ENCODE results near the gene ARHGAP5. TPM values are rescaled to one million over a fixed set of nuclear protein-coding genes. Genes with fewer than 3 reads are reported as not detected.
A peak's percentile ranks its signal among the peaks of the same experiment; 100 is the strongest.

Gene ARHGAP5
- total RNA-seq, 1 experiment from 2014 or later: 66.9 TPM

GRCh38 chr14:32183151-32184058 lies 106.3 kb downstream of the ARHGAP5 start:
- no peak for DNase-seq (ENCODE audit: low read depth)

DNA sequence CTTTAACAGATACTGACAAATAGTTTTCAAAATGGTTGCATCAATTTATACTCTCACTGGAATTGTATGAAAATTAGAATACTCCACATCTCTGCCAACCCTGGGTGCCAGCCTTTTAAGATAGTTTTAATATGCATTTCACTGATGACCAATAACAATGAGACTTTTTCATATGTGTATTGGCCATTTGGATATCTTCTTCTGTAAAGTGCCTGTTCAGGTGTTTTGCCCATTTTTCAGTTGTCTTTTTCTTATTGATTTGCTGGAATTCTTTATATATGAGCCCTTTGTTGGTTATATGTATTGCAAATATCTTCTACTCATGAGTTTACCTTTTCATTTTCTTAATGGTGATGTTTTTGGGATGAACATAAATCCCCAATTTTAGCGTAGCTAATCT lies 108.0 kb downstream of the ARHGAP5 start:
- no peak for DNase-seq (ENCODE audit: low read depth)

- DNase-seq (ENCODE audit: low read depth): no peak
These were observed 109.1 kb downstream of the ARHGAP5 start for GRCh38 chr14:32186248-32186647.

DNA sequence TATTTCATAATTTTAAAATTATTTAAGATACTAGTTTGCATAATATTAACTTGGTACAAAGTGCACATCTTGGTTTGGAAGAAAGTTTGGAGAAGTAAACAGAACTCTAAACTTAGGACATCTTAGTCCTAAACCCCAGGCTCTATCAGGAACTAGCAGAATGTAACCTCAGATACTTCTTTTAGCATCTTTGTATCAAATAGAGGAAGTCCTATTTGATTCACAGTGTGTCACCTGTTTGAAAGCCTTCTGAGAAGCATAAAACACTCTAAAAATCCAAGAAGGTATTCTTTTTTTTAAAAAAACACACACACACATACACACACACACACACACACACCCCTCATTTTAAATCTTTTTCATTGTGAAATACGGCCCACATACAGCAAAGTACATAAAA lies 112.7 kb downstream of the ARHGAP5 start:
- no peak for DNase-seq (ENCODE audit: low read depth)

GRCh38 chr14:32190673-32191072 lies 113.6 kb downstream of the ARHGAP5 start:
- no peak for DNase-seq (ENCODE audit: low read depth)

DNA sequence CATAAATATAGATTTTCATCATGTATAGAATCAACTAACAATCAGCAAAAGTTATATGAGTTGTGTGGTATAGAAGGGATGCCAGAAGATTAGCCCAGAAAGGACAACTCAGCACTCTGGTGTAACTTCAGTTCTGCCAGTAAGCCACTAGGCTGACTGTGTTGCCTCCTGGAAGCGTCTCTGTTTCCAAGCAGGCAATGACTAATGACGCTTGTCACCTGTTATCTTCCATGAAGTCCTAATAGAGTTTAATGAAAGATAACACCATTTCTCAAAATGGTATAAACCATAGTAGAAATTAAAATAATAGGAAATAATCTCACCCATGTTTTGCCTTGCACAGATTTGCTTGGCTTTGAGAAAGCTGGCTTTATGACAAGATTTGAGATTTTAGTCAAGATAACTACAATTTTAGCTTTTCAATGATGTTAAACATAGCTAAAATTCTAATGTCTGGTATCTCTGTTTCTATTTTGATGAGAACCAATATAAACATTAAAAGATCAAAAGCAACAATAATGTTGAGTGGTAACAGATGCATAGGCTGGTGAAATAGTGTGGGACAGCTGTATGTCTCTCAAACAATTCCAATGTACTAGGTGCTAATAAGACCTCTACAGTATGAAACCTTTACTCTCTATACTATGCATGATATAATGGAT lies 115.7 kb downstream of the ARHGAP5 start:
- DNase-seq (ENCODE audit: low read depth): no peak

DNA sequence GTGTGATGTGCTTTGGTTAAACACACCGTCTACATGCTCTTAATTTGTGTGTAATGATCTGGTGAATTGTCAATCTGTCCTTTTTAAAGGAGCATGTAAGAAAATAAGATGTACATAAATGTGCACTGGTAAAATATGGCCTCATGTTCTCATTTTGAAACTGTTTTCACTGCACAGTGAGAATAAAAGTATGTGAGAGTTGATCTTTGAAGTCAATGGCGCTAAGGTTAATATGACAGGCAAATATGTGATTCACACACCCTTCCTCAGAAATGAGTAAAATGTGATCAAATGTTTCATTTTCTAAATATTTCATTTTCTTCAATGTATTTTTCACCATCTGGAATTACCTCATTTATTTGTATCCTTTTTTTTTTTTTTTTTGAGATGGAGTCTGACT lies 116.4 kb downstream of the ARHGAP5 start:
- no peak for DNase-seq (ENCODE audit: low read depth)

GRCh38 chr14:32195636-32196035 lies 118.5 kb downstream of the ARHGAP5 start:
- no peak for DNase-seq (ENCODE audit: low read depth)

DNA sequence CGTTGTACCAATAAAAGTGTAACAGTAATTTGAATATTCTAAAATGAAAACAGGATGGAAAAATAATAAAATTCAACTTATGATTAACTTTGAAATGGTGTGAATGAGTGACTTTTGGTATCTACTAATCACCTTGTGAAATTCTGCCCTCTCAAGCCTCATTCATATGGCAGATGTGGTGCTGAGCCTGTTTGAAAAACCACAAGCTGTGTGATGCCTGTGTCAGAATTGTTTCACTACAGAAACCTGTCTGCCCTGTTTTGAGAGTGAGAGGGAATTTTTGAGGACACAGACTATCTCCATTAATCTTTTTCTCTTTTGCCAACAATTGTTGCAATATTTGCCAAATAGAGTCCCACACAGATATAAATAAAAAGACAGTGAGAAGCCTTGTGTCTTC lies 120.8 kb downstream of the ARHGAP5 start:
- DNase-seq (ENCODE audit: low read depth): no peak

- DNase-seq (ENCODE audit: low read depth): no peak
These were observed 123.5 kb downstream of the ARHGAP5 start for GRCh38 chr14:32200368-32201192.

DNA sequence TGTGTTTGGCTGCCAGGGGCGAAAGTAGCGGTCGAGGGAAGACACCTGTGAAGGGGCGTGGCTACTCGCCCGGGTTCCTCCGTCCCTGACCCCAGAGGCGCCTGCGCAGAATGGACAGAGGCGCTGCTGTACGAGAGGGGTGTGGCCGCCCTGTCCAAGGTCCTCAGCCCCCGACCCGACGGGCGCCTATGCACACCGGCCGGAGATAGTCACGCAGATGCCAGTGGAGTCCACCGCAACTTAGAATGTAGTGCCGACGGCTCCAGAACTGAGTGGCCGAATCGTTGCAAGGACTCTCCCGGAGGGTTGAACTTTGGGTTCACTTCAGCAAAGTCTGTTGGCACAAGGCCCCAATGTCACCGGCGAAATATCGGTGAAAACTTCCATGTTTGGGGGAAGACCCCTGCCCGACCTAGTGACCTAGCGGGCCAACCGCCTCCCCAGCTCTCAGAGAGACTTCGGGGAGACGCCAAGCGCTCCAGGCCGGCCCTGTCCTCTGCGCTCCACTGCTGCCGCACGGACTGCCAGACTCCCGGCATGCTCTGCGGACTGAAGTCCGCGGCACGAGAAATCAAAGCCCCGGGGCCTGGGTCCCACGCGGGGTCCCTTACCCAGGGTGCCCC lies 124.2 kb downstream of the ARHGAP5 start:
- peak; percentile 43 for DNase-seq (ENCODE audit: low read depth)

- DNase-seq (ENCODE audit: low read depth): peak; percentile 6
These were observed 124.8 kb downstream of the ARHGAP5 start, which contains the start of gene RNU6-7 for GRCh38 chr14:32201816-32202490. Gene RNU6-7 (plus strand): TSS chr14:32202045.

DNA sequence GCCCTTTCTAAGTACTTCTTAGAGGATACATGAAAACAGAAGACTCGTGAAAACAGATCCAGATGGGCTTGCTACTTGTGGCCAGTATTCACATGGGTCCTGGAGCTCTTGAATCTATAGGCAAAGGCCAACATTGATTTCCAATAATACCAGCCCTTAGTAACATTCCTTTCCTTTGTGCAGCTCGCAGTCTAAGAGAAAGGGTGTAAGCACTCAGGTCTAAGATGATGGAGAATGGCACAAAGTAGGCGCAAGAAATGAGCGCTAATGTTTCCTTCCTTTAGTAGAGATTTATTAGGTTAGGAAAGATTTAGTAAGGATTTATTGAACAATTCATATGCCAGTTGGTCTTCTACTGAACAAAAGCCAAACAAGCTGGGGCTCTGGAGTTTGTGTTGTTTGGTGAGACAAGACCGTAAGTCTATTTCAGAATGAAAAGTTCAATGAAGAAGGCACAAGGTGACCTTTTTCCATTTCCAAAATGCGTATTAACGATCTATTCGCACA lies 125.4 kb downstream of the ARHGAP5 start:
- peak; percentile 11 for DNase-seq (ENCODE audit: low read depth)

- peak; percentile 71 for DNase-seq (ENCODE audit: low read depth)
These were observed 126.1 kb downstream of the ARHGAP5 start, which contains the start of gene RNU6-8 for GRCh38 chr14:32202998-32203882. Gene RNU6-8 (minus strand): TSS chr14:32203269.

- DNase-seq (ENCODE audit: low read depth): no peak
These were observed 126.8 kb downstream of the ARHGAP5 start for GRCh38 chr14:32203928-32204357.

GRCh38 chr14:32205554-32205953 lies 128.4 kb downstream of the ARHGAP5 start:
- no peak for DNase-seq (ENCODE audit: low read depth)

DNA sequence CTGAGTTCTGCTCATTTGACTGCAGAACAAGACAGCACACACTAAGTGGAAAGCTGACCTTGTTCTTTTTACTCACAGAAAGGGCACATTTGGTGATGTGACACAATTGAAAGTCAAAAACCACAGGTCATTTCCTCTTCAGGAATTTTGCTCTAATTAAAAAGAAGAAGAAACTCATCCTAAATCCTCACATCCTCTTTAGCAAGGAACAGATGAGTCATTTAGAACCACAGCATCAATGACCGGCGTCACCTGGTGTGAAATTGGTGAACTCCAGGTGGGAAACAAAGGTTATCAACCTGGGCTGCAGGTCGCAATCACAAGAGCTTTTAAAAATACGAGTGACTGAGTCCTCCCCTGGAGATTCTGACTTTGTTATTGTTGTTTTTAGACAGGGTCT lies 128.9 kb downstream of the ARHGAP5 start:
- no peak for DNase-seq (ENCODE audit: low read depth)

DNA sequence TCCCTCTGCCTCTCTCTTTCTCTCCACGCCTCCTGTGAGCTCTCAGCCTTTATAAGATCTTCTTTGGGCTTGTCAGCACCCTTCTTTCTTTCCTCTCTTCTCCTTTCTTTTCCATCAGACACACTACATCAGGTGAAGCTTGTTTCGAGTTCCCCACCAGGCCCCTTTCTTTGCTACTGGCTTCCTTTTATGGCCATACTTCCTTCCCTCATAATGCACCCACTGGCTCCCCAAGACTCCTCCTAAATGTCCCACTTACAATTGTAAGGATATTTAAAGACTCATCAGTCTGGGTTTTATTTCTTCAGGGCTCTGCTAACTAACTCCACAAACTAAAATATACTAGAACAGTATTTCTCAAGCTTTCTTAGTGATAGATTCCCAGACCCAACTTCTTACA lies 129.4 kb downstream of the ARHGAP5 start:
- no peak for DNase-seq (ENCODE audit: low read depth)

DNA sequence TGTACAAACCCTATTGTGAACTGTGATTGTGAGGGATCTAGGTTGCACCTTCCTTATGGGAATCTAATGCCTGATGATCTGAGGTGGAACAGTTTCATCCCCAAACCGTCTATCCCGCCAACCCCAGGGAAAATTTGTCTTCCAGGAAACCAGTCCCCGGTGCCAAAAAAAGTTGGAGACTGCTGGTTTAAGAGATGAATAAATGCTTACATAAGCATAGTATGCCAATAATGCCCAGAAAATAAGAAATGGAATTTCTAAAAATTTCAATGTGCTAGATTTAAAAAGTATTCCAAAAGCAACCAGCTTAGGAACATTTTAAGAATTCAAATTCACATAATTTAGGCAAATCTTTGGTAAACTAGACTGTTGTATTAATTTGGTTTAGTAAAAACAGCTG lies 131.4 kb downstream of the ARHGAP5 start:
- no peak for DNase-seq (ENCODE audit: low read depth)

All from RPMI7951 (cell line).